ENCODE results near the gene PRDM11.

The PRDM11 gene

DNA sequence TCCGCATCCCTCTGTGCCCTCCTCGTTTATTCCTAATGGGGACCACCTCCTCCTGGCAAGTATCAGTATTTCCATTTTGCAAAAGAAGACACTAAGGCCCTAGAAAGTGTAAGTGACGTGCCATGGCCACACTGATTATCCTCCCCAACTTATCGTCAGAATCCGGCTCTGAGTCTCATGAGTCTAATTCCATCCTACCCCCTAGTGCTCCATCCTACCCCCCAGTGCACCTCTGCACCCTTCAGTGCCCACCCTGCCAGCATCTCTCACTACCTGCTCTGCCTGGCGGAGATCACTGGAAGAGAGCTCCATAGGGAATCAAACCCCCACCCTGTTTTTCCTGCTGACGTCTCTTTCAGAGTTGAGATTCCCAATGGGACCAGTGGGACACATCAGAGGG lies 31.8 kb downstream of the PRDM11 start:
- DNase-seq (ENCODE audit: low read depth) = no peak

DNA sequence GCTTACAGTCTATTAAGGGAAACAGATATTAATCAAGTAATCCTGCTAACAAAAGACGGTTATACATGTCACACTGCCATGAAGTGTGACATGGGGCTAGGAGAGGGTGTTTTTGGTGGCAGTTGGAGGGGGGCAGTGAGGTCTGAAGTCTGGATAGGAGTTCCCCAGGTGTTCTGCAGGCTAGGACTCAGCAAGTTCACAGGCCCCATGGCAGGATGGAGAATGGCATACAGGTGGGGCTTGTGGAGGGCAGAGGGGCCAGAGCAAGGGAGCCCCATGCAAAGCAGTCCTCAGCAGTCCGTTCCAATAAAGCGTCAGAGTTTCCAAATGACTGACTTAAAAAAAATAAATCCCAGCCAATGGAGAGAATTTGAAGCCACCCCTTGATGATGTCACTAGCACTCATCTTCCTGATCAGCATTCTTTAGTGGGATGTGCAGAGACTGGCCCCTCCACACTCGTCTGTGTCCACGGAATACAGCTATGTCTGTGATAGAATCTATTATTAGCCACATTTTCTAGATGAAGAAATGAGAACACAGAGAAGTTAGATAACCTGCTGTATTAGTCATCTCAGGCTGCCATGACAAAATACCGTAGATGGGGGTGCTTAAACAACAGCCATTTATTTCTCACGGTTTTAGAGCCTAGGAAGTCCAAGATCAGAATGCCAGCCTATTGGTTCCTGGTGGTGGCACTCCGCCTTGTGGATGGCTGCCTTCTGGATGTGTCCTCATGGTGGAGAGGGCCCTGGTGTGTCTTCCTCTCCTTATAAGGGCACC lies 32.6 kb downstream of the PRDM11 start:
- DNase-seq (ENCODE audit: low read depth) = peak; percentile 89

DNA sequence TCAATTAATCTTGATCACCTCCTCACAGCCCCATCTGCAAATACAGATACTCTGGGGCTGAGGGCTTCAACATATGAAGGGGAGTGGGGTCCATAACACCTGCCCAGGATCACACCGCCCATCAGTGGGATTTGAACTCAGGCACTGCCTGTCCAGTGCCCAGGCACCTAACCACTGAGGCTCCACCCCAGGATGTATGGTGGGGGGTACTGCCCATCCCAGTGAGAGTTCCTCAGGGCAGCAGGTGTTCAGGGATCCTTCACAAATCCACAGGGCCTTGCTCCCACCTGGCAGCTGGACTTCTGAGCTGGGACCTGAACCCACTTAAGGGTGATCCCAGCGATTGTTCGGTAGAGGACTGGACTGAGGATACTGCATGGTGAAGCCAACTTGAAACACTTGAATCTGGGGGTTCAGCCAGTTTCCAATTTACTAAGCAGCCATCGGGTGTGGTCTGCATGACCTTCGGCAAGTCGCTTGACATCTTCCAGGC lies 33.3 kb downstream of the PRDM11 start:
- DNase-seq (ENCODE audit: low read depth) = no peak

DNA sequence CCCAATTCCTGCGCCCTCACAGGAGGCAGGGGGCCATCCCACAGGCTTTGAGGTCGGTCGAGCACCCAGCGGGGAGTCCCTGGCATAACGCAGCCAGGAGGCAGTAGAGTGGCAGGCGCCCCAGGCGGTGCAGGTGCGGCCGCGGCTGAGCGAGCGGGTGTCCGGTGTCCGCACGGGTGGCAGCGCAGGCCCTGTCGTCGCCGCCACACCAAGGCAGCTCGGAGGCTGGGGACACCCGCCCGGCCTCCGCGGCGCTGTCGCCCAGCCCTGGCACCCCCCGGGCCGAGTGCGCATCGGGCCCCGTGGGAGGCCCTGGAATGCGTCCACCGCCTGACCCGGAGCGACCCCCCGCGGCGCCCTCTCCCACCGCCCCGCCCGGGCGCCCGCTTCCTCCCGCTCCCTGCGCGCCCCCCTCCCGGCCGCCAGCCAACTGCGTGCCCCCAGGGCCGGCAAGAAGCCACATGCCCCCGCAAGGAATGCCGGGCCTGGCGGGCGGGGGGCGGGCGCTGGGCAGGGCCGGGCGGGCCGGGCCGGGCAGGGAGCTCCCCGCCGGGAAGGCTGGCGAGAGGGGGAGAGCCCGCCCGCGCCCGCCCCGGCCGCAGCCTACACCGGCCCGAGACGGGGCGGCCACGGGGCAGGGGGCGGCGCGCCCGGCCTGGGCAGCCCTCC lies 33.9 kb downstream of the PRDM11 start:
- DNase-seq (ENCODE audit: low read depth) = no peak

DNA sequence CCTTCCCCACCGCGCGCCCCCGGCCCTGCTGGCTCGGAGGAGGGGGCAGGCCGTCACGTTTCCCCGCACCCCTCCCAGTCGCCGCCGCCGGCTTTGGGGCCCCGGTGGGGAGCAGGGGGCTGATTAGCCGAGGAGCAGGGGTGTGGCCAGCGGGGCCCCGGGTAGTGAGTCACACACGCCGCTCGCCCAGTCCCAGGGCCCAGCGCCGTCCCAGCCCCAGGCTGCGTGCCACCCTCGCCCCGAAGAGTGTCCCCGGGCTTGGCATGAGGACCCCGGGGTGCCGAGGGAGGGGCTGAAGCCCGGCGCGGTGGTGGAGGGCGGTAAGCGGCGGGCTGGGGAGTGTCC lies 34.4 kb downstream of the PRDM11 start:
- DNase-seq (ENCODE audit: low read depth) = peak; percentile 56

DNA sequence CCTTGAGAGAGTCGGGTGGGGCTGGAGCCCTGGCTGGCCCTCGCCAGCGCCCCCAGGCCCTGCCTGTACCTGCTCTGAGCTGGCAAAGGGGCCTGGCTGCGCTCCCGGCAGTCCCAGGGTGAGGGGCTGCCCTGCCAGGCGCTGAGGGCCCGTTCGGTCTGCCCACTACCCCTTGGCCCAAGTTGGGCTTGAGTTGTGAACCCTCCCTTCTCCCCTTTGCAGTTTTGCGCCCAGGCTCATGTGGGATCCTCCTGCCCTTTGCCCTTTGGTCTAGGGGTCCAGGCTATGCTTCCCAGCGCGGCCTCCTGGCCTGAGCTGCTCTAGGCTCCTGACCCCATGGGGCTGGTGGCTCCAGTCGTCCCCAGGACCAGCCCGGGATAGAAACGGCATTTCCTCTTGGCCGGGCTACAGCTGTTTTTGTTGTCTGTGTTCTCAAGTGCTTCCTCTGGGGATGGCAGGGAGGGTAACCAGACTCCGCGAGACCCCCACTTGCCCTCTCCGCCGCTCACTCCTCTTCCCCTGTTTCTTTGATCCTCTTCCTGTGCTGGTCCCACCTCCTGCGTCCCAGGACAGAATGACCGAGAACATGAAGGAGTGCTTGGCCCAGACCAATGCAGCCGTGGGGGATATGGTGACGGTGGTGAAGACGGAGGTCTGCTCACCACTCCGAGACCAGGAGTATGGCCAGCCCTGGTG lies 34.9 kb downstream of the PRDM11 start:
- no peak for DNase-seq (ENCODE audit: low read depth)

DNA sequence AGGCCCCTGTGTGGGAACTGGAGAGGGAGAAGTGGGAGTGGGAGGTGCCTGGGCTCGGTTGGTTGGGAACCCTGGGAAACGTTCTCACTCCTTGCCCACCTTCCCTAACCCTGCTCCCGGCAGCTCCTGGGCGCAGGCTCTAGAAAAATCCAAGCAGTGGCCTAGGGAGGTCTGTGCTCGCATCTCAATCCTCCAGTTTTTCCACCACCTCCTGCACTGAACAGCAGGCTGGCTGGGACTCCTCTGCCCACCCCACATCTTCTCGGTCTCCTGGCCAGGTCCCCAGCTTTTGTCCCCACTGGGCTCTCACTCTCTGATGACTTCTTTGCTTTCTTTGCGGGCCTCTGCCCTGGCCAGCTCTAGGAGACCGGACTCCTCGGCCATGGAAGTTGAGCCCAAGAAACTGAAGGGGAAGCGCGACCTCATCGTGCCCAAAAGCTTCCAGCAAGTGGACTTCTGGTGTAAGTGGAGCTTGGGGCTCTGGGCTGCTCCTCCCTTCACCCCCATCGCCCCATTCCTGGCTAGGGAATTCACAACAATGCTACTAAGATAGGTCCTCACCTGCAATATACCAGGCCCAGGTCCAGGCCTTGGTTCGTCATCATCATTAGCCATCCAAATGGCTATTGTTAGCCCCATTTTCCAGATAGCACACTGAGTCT lies 35.6 kb downstream of the PRDM11 start:
- DNase-seq (ENCODE audit: low read depth) = no peak

DNA sequence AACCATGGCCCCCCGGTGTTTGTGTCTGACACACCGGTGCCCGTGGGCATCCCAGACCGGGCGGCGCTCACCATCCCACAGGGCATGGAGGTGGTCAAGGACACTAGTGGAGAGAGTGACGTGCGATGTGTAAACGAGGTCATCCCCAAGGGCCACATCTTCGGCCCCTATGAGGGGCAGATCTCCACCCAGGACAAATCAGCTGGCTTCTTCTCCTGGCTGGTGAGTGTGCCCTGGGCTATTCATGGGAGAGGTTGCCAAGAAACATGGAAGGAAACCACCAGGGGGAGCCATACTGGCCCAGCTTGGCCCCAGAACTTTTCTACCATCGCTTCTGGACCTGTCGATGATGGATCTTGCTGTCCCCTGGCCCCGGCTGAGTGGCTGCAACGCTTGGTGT lies 36.5 kb downstream of the PRDM11 start:
- DNase-seq (ENCODE audit: low read depth) = peak; percentile 41

DNA sequence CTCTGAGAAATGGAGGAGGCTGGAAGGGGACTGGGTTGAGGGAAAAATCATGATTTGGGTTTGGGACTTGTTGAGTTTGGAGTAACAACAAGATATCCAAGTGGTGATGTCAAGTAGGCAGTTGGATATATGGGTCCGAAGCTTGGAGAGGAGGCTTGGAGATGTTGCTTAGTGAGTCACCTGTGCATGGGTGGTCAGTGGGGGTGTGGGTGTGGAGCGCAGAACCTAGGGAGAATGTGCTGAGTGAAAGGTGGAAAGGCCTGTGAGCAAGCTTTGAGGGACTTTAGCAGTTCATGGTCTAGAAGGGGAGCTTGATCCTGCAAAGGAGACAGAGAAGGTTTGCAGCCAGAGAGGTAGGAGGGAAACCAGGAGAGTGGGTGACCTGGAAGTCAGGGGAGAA lies 38.2 kb downstream of the PRDM11 start:
- DNase-seq (ENCODE audit: low read depth) = peak; percentile 36

DNA sequence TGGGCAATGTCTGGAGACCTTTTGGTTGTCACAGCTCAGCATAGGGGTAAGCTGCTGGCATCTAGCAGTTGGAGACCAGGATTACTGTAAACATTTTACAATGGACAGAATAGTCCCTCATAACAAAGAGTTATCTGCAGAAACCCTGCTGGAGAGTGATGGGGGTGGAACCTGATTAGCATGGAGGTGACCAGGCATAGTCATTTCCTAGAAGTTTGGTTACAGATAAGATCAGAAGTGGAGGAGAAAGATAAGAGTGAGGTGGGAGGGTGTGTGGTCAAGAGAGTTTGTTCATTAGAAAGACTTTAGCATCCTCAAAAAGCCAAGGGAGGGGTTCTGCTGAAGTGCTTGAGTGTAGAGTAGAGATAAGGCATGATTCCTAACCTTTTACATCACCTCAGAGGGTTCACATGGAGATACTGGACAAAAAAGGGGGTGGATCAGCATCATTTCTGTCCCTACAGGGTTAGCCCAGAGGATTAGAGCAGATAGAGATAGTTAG lies 38.8 kb downstream of the PRDM11 start:
- DNase-seq (ENCODE audit: low read depth) = peak; percentile 73

DNA sequence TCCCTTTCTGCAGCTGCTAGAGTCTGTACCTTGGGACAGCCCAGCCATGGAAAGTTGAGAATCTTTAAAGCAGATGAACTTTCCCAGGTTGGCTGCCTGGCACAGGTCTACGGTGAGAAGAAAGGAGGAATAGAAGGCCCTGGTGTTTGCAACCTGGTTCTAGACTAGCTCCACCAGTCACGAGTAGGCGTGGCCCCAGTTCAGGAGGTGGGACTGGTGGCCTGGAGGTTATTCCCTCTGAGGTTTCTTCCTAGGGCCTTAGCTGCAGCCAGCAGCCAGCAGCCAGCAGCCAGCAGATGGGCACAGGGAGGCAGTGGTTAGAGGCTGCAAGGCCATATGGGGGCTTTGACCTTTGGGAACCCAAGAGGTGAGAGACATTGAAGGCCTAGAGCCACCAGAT lies 40.9 kb downstream of the PRDM11 start:
- DNase-seq (ENCODE audit: low read depth) = no peak

DNA sequence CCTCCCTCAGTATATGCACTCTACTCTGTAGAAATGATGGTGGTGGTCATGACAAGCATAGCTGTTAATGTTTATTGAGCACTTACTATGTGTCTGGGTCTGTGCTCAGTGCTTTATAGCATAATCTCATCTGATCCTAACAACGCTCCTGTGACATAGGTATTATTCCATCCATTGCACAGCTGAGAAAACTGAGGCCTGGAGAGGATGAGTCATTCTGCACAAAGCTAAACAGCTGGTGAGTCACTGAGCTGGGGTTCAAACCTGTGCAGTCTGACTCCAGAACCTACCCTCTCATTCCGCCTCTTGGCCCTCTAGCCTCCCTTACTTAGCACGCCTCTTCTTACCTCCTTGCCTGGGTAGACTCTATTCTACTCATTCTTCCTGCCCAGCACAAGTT lies 41.7 kb downstream of the PRDM11 start:
- no peak for DNase-seq (ENCODE audit: low read depth)

DNA sequence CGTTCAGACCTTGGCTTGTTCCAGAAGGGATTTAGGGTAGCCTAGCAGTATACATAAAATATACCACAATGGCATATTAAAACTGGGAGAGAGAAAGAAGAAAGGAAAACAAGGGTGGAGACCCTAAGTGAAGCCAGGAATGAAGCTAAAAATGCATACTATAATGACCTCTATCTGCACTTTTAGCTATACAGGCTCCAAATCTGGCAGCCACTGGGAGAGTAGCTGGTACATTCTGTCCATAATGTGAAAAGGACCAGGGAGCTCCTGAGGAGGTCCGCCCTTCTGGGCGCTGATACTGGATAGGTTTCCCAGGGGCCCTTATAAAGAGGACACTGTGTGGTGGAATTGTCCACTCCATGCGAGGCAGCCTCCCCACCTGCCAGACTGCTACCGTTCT lies 42.8 kb downstream of the PRDM11 start:
- no peak for DNase-seq (ENCODE audit: low read depth)

DNA sequence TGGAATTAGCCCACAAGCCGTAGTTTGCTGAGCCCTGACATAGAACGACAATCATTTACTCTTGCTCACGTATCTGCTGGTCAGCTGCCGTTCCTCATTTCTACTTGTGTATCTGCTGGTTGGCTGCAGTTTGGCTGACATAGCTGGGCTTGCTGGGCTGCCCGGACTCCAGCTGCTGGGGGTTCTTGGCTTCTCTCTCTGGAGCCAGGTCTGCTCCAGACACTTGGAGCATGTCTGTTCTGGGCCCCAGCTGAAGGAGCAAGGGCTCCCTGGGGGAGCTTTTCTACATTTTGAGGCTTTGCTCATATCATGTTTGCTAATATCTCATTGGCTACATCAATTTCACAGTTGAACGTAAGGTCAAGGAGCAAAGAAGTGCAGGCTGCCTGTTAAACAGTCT lies 47.3 kb downstream of the PRDM11 start:
- no peak for DNase-seq (ENCODE audit: low read depth)

DNA sequence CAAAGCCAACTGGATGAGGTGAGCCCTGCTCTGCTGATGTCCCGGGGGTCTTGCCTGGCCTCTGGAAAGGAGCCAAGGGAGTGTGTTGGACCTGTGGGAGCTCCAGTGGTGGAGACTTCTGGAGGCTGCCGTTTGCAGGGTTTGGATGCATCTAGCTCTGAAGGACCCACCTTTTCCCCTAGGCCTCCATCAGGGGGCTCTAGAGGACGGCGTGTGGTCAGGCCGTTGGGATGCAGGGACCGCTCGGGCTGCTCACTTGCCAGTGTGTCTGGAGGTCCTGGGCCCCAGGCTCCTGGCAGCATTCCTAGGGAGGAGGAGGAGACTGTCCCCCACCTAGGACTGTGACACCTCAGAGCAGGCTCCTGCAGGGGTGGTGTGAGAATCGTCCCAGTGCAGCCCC lies 58.3 kb downstream of the PRDM11 start:
- DNase-seq (ENCODE audit: low read depth) = no peak

DNA sequence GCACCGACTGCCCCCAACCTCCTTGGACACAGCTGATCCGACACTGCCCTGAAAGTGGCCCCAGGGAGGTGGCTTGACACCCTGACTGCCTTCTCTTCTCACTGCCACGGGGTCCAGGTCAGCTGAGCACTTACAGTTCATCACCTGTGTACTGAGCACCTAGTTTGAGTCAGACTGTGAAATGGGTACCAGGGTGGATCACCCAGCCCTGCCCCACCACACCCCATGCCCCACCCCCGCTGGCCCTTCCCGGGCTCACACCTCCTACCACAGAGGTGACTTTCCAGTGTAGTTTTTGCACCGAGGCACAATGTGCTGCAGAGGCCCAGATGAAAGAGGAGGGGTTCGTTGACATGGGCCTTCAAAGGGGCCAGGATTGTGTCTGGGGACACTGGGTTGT lies 59.5 kb downstream of the PRDM11 start:
- no peak for DNase-seq (ENCODE audit: low read depth)

DNA sequence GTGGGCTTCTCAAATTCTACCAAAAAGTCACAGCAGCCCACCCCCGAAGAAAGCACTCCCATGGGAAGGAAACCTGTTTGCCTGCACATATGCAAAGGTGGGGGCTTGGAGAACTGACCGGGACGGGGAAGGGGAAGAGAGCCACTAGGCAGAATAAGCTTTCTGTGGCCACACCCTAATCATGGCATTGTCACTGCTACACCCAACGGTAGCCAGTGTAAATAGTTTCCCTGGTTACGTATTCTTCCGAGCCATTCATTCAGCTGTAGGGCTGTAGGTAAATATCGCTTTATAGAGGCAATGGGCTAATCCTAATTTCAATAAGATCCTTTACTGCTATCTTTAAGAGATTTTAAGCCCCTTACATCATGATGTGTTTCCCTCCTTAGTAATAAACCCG lies 61.7 kb downstream of the PRDM11 start:
- no peak for DNase-seq (ENCODE audit: low read depth)

DNA sequence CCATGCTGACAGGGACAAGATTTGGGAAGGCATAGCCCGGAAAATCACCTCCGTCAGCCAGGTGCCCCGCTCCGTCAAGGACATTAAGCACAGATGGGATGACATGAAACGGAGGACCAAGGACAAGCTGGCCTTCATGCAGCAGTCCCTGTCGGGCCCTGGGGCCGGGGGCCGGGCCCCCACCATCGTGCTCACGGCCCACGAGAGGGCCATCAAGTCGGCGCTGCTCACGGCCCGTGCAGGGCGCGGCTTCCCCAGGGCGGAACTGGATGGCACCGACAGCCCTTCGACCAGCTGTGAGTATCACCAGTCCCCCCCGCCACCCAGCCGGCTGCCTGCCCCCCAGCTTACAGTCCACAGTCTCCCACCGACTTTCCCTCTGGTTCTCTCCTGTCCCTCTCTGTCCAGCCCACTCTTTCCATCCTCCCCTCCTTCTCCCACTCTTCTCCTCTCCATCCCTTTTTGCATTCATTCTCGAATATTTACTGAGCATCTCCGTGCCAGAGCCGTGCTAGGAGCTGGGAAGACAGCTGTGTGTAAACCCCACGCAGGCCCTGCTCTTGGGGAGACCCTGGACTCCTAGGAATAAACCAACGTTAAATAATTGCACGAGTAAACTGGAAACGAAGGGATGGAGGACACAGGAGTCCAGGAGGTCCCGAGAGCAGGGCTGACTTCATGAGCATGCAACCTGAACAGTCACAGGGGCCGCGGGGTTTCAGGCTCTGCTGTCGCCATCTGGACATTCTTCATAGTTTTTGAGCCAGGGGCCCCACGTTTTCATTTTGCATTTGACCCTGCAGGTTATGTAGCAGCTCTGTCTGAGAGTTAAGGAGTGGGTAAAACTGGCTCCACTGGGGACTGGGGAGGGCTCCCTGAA lies 62.8 kb downstream of the PRDM11 start:
- DNase-seq (ENCODE audit: low read depth) = no peak

DNA sequence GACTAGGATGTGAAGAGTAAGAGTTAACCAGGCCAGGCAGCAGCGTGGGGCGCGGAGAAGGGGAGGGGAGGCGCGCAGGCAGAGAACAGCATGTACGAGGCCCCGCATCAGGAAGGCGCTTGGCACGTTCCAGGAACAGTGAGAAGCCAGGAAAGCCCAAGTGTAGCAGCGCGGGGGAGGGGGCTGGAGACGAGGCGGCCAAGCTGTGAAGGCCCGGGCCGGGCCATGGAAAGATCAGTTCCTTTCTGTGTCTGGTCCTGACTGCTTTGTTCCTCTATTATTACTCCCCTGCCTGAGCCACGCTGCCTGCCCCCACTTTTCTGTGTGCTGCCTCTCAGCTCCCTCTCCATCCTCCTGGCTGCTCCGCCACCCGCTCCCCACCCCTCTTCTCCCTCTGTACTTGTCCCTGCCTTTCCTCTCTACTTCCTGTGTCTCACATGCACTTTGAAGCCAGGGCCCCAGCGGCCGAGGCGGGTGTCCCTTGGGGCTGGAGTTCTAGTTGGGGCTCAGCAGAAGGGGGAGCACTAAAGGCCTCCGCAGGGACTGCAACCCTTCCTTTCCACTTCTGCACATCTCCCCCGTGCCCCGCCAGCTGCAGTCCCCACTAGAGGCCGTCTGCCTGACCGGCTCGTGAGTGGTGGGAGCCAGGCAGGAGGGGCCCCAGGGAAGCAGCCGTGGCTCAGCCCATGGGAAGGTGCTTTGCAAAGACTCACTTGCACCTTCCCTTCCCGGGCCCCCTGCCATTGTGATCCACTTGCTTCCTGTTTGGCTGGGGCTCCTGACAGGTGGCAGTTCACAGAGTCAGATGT lies 63.7 kb downstream of the PRDM11 start:
- peak; percentile 90 for DNase-seq (ENCODE audit: low read depth)

DNA sequence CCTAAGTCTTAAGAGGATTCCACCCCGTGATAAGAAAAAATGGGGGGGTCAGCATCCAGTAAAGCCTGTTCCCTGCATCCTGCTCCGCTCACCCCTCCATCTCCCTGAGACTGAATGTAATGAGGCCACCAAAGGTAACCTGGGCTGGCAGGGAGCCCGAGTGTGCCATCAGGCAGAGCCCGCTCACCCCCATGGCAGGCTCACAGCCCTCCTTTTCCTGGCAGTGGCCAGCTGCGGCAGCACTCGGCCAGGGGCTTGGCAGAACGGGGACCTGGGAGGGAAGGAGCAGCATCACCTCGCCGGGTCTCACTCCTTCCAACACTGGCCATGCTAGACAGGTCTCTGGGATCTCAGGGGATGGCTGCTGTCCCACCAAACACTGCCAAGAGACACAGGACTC lies 64.4 kb downstream of the PRDM11 start:
- DNase-seq (ENCODE audit: low read depth) = no peak

DNA sequence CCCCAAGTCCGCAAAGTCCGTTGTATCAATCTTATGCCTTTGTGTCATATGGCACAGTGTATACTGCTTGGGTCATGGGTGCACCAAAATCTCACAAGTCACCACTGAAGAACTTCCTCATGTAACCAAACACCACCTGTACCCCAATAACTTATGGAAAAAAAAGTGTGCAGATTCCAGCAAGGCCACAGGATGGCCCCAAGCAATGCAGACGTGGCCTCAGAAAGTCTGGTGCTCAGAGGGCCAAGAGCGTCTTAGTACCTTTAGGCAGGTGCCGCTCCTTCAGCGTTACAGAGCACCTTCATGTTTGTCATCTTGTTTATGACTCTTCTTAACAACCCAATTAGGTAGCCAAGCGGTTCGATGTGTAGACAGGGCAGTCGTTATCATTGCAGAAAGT lies 65.3 kb downstream of the PRDM11 start:
- DNase-seq (ENCODE audit: low read depth) = no peak

Measured in amniotic epithelial cell (primary cell).